ENCODE data around the gene CFL2. TPM values are rescaled to one million over a fixed set of nuclear protein-coding genes. Genes with fewer than 3 reads are reported as not detected.

The CFL2 gene
- total RNA-seq, 1 donor from 2014 or later = 509 TPM

DNA sequence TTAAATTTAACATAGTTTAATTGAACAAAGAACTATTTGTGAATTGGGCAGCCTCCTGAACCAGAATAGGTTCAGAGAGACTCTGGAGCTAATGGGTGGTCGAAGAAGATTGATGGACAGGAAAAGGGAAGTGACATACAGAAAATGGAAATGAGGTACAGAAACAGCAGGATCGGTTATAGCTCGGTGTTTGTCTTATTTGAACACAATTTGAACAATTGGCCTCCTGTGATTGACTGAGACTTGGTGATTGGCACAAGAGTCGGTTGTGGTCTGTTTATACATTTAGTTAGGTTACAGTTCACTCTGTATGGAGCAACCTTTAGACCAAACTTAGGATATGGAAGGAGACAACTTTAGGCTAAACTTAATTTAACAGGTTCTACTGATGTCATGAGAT lies 18.4 kb upstream of the CFL2 start:
- no peak overlapping the region for H3K27ac ChIP-seq (replicated peaks)
- DNase-seq = no peak
- TF ChIP-seq, protein P1, sequence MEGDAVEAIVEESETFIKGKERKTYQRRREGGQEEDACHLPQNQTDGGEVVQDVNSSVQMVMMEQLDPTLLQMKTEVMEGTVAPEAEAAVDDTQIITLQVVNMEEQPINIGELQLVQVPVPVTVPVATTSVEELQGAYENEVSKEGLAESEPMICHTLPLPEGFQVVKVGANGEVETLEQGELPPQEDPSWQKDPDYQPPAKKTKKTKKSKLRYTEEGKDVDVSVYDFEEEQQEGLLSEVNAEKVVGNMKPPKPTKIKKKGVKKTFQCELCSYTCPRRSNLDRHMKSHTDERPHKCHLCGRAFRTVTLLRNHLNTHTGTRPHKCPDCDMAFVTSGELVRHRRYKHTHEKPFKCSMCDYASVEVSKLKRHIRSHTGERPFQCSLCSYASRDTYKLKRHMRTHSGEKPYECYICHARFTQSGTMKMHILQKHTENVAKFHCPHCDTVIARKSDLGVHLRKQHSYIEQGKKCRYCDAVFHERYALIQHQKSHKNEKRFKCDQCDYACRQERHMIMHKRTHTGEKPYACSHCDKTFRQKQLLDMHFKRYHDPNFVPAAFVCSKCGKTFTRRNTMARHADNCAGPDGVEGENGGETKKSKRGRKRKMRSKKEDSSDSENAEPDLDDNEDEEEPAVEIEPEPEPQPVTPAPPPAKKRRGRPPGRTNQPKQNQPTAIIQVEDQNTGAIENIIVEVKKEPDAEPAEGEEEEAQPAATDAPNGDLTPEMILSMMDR (IDR thresholded peaks at IDR 0.05; ENCODE audit: borderline replicate concordance) = no peak
- H3K27me3 ChIP-seq (ENCODE audit: low read depth) = no peaks in the 10 kb centered on the region
- no peaks in the 10 kb centered on the region for H3K4me1 ChIP-seq
- no peak overlapping the region for H3K4me3 ChIP-seq
- H3K9me3 ChIP-seq (replicated peaks) = no peaks in the 10 kb centered on the region
- no peaks in the 10 kb centered on the region for H3K36me3 ChIP-seq
- intact Hi-C loops (cut with micrococcal nuclease) = no loop called here

DNA sequence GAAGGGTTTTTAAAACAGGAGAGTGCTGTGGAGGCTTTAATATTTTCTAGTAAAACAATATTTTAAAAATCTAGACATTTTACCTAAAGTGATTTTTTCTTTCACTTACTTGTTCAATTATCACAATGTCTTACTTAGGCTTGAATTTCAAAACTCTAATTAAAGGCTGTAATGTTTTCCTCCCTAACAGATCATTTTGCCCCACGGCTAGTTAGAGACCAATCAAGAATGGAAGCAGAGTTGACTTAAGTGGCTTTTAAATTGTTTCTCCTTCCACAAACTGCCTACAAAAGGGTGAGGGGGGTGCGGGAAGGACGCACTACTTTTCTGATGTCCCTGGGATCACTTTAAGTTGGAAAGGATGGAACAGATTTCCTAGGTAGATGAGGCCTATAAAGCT lies 9.5 kb upstream of the CFL2 start:
- no peak for DNase-seq
- Histone ChIP-seq H3K4me1 (no peaks in the 10 kb centered on the region), H3K27ac (replicated peaks) (no peak overlapping the region), H3K36me3 (no peaks in the 10 kb centered on the region), H3K27me3 (ENCODE audit: low read depth) (no peaks in the 10 kb centered on the region), H3K4me3 (no peak overlapping the region), H3K9me3 (replicated peaks) (no peaks in the 10 kb centered on the region)
- TF ChIP-seq, protein P1 (IDR thresholded peaks at IDR 0.05; ENCODE audit: borderline replicate concordance) = no peak
- intact Hi-C loops (cut with micrococcal nuclease) = loop anchor here (5.0 kb wide), 1 partner anchor 52 kb away; no protein-coding TSS in a partner anchor

DNA sequence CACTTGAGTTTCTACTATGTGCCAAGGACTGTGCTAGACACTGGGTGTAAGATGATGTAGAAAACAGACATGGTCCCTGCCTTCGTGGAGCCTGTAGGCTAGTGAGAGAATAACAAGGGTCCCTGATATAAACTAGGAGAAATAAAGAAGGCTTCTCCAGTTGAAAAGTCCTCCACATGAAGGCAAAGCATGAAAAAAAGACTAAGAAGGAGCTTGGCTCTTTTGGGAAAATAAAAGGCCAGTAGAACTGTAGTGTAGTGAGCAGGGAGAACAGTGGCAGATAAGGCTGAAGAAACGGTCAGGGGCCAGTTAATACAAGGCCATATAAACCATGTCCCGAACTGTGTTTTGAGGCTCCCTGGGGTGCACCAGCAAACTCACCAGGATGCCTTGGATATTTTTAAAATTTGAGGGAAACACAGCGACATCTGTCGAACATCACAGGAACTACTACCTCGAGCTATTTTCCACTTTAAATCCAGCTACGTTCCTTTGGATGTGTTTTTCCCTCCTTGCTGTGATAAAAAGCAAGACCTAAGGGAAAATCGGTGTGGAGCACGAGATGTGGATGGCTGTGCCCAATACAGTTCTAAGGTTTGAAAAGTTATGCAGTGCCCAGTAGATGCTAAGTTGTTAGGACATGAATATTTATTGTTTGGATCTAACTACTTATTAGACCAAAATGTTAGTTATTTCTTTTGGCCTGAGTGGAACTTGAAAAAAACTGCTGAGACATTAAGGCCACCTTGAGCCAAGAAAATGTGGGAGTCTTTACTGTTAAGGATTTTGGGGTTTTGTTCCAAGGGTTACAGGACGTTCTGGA lies 8.5 kb upstream of the CFL2 start:
- H3K4me3 ChIP-seq = no peak overlapping the region
- no peak for DNase-seq
- H3K36me3 ChIP-seq = no peaks in the 10 kb centered on the region
- H3K4me1 ChIP-seq = no peaks in the 10 kb centered on the region
- no peaks in the 10 kb centered on the region for H3K9me3 ChIP-seq (replicated peaks)
- TF ChIP-seq, protein P1 (IDR thresholded peaks at IDR 0.05; ENCODE audit: borderline replicate concordance) = peak; percentile 90
- H3K27me3 ChIP-seq (ENCODE audit: low read depth) = no peaks in the 10 kb centered on the region
- intact Hi-C loops (cut with micrococcal nuclease) = loop anchor here (5.0 kb wide), 1 partner anchor 51 kb away; no protein-coding TSS in a partner anchor
- H3K27ac ChIP-seq (replicated peaks) = no peak overlapping the region

DNA sequence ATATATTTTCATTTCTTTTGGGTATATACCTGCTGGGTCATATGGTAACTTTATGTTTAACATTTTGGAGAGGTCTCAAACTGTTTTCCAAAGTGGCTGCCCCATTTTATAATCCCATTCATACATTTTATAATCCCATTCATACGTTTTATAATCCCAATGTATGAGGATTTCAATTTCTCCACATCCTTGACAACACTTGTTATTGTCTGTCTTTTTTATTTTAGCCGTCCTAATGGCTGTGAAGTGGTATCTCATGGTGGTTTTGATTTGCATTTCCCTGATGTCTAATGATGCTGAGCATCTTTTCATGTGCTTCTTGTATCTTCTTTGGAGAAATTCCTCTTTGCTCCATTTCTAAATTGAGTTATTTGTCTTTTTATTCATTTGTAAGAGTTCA lies 6.7 kb upstream of the CFL2 start:
- intact Hi-C loops (cut with micrococcal nuclease) = loop anchor here (5.0 kb wide), 1 partner anchor 49 kb away; no protein-coding TSS in a partner anchor
- no peaks in the 10 kb centered on the region for H3K9me3 ChIP-seq (replicated peaks)

DNA sequence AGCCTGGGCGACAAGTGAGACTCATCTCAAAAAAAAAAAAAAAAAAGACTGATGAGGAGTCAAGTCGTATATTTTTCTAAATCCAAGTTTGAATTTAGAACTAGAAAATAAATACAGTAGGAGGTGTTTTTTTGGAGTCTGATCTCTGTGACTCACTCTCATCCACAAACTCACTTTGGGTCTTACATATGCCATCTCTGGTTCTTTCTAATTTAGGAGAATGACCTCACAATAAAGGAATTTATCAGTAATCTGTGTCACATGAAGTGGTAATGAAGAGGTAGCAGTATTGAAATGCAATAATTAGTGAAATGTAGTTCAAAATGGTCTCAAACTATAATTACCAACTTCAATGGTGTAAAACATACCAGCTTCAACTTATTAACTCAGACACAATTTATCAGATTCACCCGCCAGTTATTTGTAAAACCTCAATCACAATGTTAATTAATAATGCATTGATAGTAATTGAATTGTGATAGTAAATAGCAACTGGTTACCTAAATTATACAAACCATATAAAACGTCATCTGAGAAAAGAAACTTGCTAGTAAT lies 4.4 kb upstream of the CFL2 start:
- no peak for DNase-seq
- H3K36me3 ChIP-seq = no peaks in the 10 kb centered on the region
- TF ChIP-seq, protein P1 (IDR thresholded peaks at IDR 0.05; ENCODE audit: borderline replicate concordance) = no peak
- intact Hi-C loops (cut with micrococcal nuclease) = no loop called here
- H3K9me3 ChIP-seq (replicated peaks) = no peaks in the 10 kb centered on the region
- no peak overlapping the region for H3K4me3 ChIP-seq
- peaks cover 19% of the 10 kb centered on the region for H3K4me1 ChIP-seq
- no peak overlapping the region for H3K27ac ChIP-seq (replicated peaks)
- H3K27me3 ChIP-seq (ENCODE audit: low read depth) = no peaks in the 10 kb centered on the region

More for the DNA sequence above, 6.7 kb upstream of the CFL2 start:
- no peak overlapping the region for H3K27ac ChIP-seq (replicated peaks)
- H3K4me1 ChIP-seq = no peaks in the 10 kb centered on the region
- no peaks in the 10 kb centered on the region for H3K36me3 ChIP-seq
- TF ChIP-seq, protein P1 (IDR thresholded peaks at IDR 0.05; ENCODE audit: borderline replicate concordance) = no peak
- no peaks in the 10 kb centered on the region for H3K27me3 ChIP-seq (ENCODE audit: low read depth)
- no peak overlapping the region for H3K4me3 ChIP-seq
- no peak for DNase-seq

All from left ventricle myocardium inferior (tissue), 1 donor.